GM15510 (cell line): ENCODE measurements around the gene TCEA3.
A peak's percentile ranks its signal among the peaks of the same experiment; 100 is the strongest.

Experiments
- POLR2A ChIP-seq: IDR thresholded peaks from 3 replicates; pipeline ENCODE4 v1.6.1; 2011; ENCODE audit warnings: borderline replicate concordance; ENCODE audit not compliant: insufficient read length; ENCODE audit errors: extremely low read depth

Gene TCEA3

GRCh38 chr1:23354245-23354644, 70.3 kb downstream of the TCEA3 start:
- TF ChIP-seq POLR2A, result no peak

GRCh38 chr1:23352096-23352695, 72.4 kb downstream of the TCEA3 start:
- TF ChIP-seq POLR2A, result no peak

GRCh38 chr1:23345920-23346319, 78.6 kb downstream of the TCEA3 start:
- no peak for TF ChIP-seq POLR2A

GRCh38 chr1:23344987-23345472, 79.5 kb downstream of the TCEA3 start:
- no peak for TF ChIP-seq POLR2A

GRCh38 chr1:23344111-23344986, 80.2 kb downstream of the TCEA3 start, which contains the start of gene HNRNPR:
Gene HNRNPR, minus strand, starts transcription at chr1:23344284. Its CDS starts 3,276 bp downstream, at chr1:23341008.
- TF ChIP-seq POLR2A, result peak; percentile 88

GRCh38 chr1:23343221-23344110, 81.1 kb downstream of the TCEA3 start:
- no peak for TF ChIP-seq POLR2A

DNA sequence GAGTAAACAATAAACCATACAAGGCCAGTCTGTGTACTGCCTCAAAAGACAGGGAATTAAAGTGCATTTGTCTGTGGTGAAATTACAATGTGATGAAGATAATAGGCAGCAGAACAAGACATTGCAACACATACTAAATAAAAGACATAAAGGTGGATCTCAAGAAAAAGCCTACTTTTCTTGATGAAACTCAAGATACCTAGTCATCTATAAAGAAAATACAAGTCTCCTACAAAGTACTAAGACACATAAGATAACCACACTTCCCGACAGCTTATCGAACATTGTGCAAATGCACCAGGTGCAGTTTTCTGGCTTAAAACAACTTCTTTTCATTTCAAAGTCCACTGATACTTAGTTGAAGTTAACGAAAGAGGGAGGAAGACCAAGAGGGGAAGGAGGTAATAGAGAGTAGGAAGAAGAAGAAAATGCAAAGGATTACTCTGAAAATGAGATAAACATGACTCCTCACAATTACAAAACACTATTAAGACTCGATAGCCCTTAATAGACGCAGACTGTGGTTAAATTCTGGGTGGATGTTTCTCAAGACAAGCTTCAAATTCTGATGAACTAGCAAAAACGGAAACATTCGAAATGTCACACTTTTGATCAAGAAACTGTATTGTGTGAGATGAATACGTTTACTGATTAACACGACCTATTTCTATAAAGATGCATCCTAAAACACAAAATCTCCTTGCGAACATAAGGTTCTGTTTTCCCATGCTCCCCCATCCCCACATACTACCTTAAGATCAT, 82.4 kb downstream of the TCEA3 start:
- TF ChIP-seq POLR2A, result no peak

GRCh38 chr1:23339632-23340031, 84.9 kb downstream of the TCEA3 start:
- TF ChIP-seq POLR2A, result no peak

DNA sequence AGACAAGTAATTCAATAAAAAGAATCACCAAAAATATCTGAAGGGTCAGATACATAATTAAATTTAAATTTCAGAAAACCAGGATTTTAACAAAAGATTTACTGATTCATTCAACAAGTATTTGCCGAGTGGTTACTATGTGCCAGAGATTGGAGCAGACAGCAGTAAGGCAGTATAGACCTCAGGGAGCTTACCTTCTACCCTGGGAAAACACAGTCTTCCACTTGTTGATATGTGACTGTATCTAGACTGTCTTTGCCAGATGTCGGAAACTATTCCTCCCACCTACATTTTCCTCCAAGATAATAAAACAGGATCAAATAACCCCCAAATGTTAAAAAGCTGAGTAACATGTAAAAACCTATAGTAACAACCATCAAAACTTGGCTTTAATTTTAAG, 86.7 kb downstream of the TCEA3 start:
- TF ChIP-seq POLR2A, result no peak

DNA sequence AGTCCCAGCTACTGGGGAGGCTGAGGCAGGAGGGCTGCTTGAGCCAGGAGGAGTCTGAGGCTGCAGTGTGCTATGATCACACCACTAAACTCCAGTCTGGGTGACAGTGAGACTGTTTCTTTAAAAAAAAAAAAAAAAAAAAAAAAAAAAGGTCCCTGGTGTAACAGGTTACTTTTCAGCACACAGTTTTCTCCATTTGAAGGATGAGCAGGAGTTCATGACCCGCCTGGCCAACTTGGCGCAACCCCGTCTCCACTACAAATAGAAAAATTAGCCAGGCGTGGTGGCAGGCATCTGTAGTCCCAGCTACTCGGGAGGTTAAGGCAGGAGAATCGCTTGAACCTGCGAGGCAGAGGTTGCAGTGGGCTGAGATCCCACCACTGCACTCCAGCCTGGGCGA, 92.8 kb downstream of the TCEA3 start:
- TF ChIP-seq POLR2A, result no peak
